Caco-2 (cell line): ENCODE data around the gene HOXB13. TPM values are rescaled to one million over a fixed set of nuclear protein-coding genes. Genes with fewer than 3 reads are reported as not detected.

Source experiments
- BruUV-seq: library from RNA; stranded (reverse); fragments of 400-500 nt; replicated peaks from 2 replicates; lab custom pipeline; 2021; lab: Mats Ljungman, UMichigan
- CTCF ChIA-PET: fragments of 300-600 bp; sonication (Branson Sonifier 250); formaldehyde crosslinking; loops from one replicate; lab custom pipeline; 2022; ENCODE audit warnings: antibody characterized with exemption; lab: Charles Lee
- POLR2A ChIA-PET: fragments of 300-600 bp; sonication (Branson Sonifier 250); formaldehyde crosslinking; loops from one replicate; lab custom pipeline; 2022; ENCODE audit warnings: antibody characterized with exemption; lab: Charles Lee
- DNase-seq, 2 experiments: peaks; one replicate each; pipeline versions ENCODE4 v3.0.0 to v3.0.0-alpha.2; 2020 to 2022
- H3K27me3 ChIP-seq: replicated peaks from 2 replicates; pipeline ENCODE4 v1.6.0; 2011; ENCODE audit warnings: low read length; ENCODE audit not compliant: control insufficient read depth, insufficient read depth
- H3K36me3 ChIP-seq: 2 replicates; pipeline ENCODE4 v1.5.1; 2011; ENCODE audit warnings: low read length; ENCODE audit not compliant: control insufficient read depth, insufficient read depth
- H3K4me1 ChIP-seq: fragments of 250-450 bp; sonication (Bioruptor Pico); 2 replicates; pipeline ENCODE4 v1.5.1; 2020; ENCODE audit warnings: mild to moderate bottlenecking
- H3K4me3 ChIP-seq: 2 replicates; pipeline ENCODE4 v1.5.1; 2011; ENCODE audit warnings: low read depth, mild to moderate bottlenecking, control low read depth, low read length
- H3K9me3 ChIP-seq: fragments of 250-450 bp; sonication (Bioruptor Pico); 2 replicates; pipeline ENCODE4 v1.5.1; 2020; ENCODE audit warnings: mild to moderate bottlenecking, moderate library complexity
- H3K27ac Mint-ChIP-seq: one replicate; pipeline ENCODE4 v1.8.0; 2022; ENCODE audit warnings: mixed read lengths; ENCODE audit not compliant: unreplicated experiment
- H3K27me3 Mint-ChIP-seq: one replicate; pipeline ENCODE4 v1.8.0; 2022; ENCODE audit warnings: mixed read lengths; ENCODE audit not compliant: insufficient read depth, unreplicated experiment
- H3K36me3 Mint-ChIP-seq: one replicate; pipeline ENCODE4 v1.8.0; 2022; ENCODE audit warnings: mild to moderate bottlenecking, mixed read lengths; ENCODE audit not compliant: insufficient read depth, unreplicated experiment
- H3K4me1 Mint-ChIP-seq: one replicate; pipeline ENCODE4 v1.8.0; 2022; ENCODE audit warnings: low read depth, mixed read lengths; ENCODE audit not compliant: unreplicated experiment
- H3K4me3 Mint-ChIP-seq: one replicate; pipeline ENCODE4 v1.8.0; 2022; ENCODE audit warnings: mild to moderate bottlenecking, moderate library complexity, mixed read lengths; ENCODE audit not compliant: unreplicated experiment
- H3K9me3 Mint-ChIP-seq: one replicate; pipeline ENCODE4 v1.8.0; 2022; ENCODE audit warnings: mixed read lengths; ENCODE audit not compliant: unreplicated experiment
- CTCF ChIP-seq, 2 experiments: fragments of 200-600 bp in 1 of 2; IDR thresholded peaks; 1 replicate in 1 of 2; 2 replicates in 1 of 2; pipeline versions ENCODE4 v1.5.1 to v1.8.0; 2011 to 2022; ENCODE audit warnings: antibody characterized with exemption in 1 of 2, control low read depth in 1 of 2, inconsistent platforms in 1 of 2, low read depth in 1 of 2, low read length in 1 of 2, mild to moderate bottlenecking in 1 of 2, moderate library complexity in 1 of 2; ENCODE audit not compliant: insufficient read depth in 1 of 2, severe bottlenecking in 1 of 2, unreplicated experiment in 1 of 2
- intact Hi-C: fragments of 100-400 bp; cut with micrococcal nuclease; formaldehyde crosslinking; loops from one replicate; pipeline ENCODE4 v1.10.0; 2022; ENCODE audit not compliant: unreplicated experiment
- total RNA-seq: library from RNA; stranded (reverse); gene quantifications from 2 replicates; pipeline ENCODE4 v1.2.3, GENCODE V29; 2022

HOXB13 gene
- total RNA-seq, 1 experiment from 2014 or later, result 4.3 TPM

- no peak for TF ChIP-seq CTCF (IDR thresholded peaks at IDR 0.05; ENCODE audit: insufficient read depth in 1 of 2, low read depth in 1 of 2, low read length in 1 of 2, severe bottlenecking in 1 of 2, unreplicated experiment in 1 of 2)
- no peak within 1 kb of the TSS for H3K27ac Mint-ChIP-seq
- H3K4me3 Mint-ChIP-seq, result no peak within 1 kb of the TSS
These were observed 5.6 kb downstream of the HOXB13 start, which contains the start of gene PRAC2 for GRCh38 chr17:48722915-48723422. Gene PRAC2, plus strand, starts transcription at chr17:48723185. Its CDS starts 1,226 bp downstream, at chr17:48724411.

GRCh38 chr17:48722201-48722907 is 6.2 kb downstream of the HOXB13 start, which contains the start of gene PRAC1:
Gene PRAC1, minus strand, starts transcription at chr17:48722518. Its CDS starts 126 bp downstream, at chr17:48722392.
- ChIA-PET CTCF (interaction anchor here (0.6 to 7.4 kb wide), 2 partner anchors 68 to 77 kb away, joined by 3 to 163 read pairs; no protein-coding TSS in a partner anchor), POLR2A (interaction anchor here (0.7 kb wide), 1 partner anchor 1765 kb away, joined by 4 read pairs; no protein-coding TSS in a partner anchor)
- Histone ChIP-seq H3K4me1 (peaks cover 16% of the 10 kb centered on the region; the same call in 1 of the 2 replicates), H3K27me3 (no peaks in the 10 kb centered on the region; the same call in none of the 2 replicates), H3K9me3 (no peaks in the 10 kb centered on the region), H3K36me3 (no peaks in the 10 kb centered on the region), H3K4me3 (no peak within 1 kb of the TSS)
- intact Hi-C loops, result no loop called here
- H3K4me3 Mint-ChIP-seq, result no peak within 1 kb of the TSS
- no peaks in the 10 kb centered on the region for H3K4me1 Mint-ChIP-seq
- no TSS peak for BruUV-seq
- no peak within 1 kb of the TSS for H3K27ac Mint-ChIP-seq
- no peaks in the 10 kb centered on the region for H3K9me3 Mint-ChIP-seq
- H3K36me3 Mint-ChIP-seq, result no peaks in the 10 kb centered on the region
- no peak for TF ChIP-seq CTCF (IDR thresholded peaks at IDR 0.05; ENCODE audit: insufficient read depth in 1 of 2, low read depth in 1 of 2, low read length in 1 of 2, severe bottlenecking in 1 of 2, unreplicated experiment in 1 of 2)
- no peaks in the 10 kb centered on the region for H3K27me3 Mint-ChIP-seq
- DNase-seq, result no peak

More at GRCh38 chr17:48722915-48723422, 5.6 kb downstream of the HOXB13 start, which contains the start of gene PRAC2:
- intact Hi-C loops, result no loop called here
- H3K4me1 ChIP-seq, result peaks cover 20% of the 10 kb centered on the region
- POLR2A ChIA-PET, result interaction anchor here (0.7 kb wide), 1 partner anchor 1764 kb away, joined by 4 read pairs; no protein-coding TSS in a partner anchor
- Mint-ChIP-seq H3K36me3 (no peaks in the 10 kb centered on the region), H3K4me1 (no peaks in the 10 kb centered on the region), H3K27me3 (no peaks in the 10 kb centered on the region), H3K9me3 (no peaks in the 10 kb centered on the region)
- no peaks in the 10 kb centered on the region for H3K9me3 ChIP-seq
- CTCF ChIA-PET, result interaction anchor here (0.8 to 7.4 kb wide), 8 partner anchors 51 to 170 kb away, joined by 3 to 163 read pairs (median 12); partner anchors contain the start of genes ATP5MC1 and HOXB9
- DNase-seq, result no peak
- no peak within 1 kb of the TSS for H3K4me3 ChIP-seq
- BruUV-seq, result no TSS peak
- no peaks in the 10 kb centered on the region; the same call in none of the 2 replicates for H3K27me3 ChIP-seq
- no peaks in the 10 kb centered on the region for H3K36me3 ChIP-seq

- no peak for TF ChIP-seq CTCF (IDR thresholded peaks at IDR 0.05; ENCODE audit: insufficient read depth in 1 of 2, low read depth in 1 of 2, low read length in 1 of 2, severe bottlenecking in 1 of 2, unreplicated experiment in 1 of 2)
- intact Hi-C loops, result no loop called here
- no peaks in the 10 kb centered on the region for H3K36me3 ChIP-seq
- ChIA-PET POLR2A (no interaction called here), CTCF (interaction anchor here (0.8 to 1.6 kb wide), 6 partner anchors 42 to 164 kb away, joined by 3 to 6 read pairs (median 4); partner anchors contain the start of gene TTLL6)
- Mint-ChIP-seq H3K4me3 (no peak overlapping the region), H3K9me3 (no peaks in the 10 kb centered on the region), H3K36me3 (no peaks in the 10 kb centered on the region), H3K4me1 (no peaks in the 10 kb centered on the region), H3K27me3 (no peaks in the 10 kb centered on the region), H3K27ac (no peak overlapping the region)
- H3K4me1 ChIP-seq, result peaks cover 9% of the 10 kb centered on the region
- H3K9me3 ChIP-seq, result no peaks in the 10 kb centered on the region
- no peaks in the 10 kb centered on the region; the same call in none of the 2 replicates for H3K27me3 ChIP-seq
- DNase-seq, result peak in 1 of 2 experiments; percentile 36
- BruUV-seq, result no TSS peak
- no peak overlapping the region for H3K4me3 ChIP-seq
These were observed 7.5 kb downstream of the HOXB13 start for GRCh38 chr17:48721009-48721402.
